ENCODE results near the gene PLA2G4F. TPM values are rescaled to one million over a fixed set of nuclear protein-coding genes. Genes with fewer than 3 reads are reported as not detected.
"Not testable (repeated sequence)": the region's sequence is repeated elsewhere in the genome, so short reads cannot be mapped to it uniquely, and the experiment has no call there.

PLA2G4F gene
- total and polyA plus RNA-seq, 7 donors = 0.20 to 5.3 (median 1.9) TPM

- no peaks in the 10 kb centered on the region for H3K36me3 ChIP-seq (ENCODE audit: insufficient read depth in 1 of 2, low read depth in 1 of 2)
Observed at GRCh38 chr15:42093966-42094365, 62.5 kb downstream of the PLA2G4F start.

GRCh38 chr15:42092398-42093318, 63.8 kb downstream of the PLA2G4F start:
- ATAC-seq (peak; percentile 63 to 96 (median 91)), DNase-seq (peak; percentile 51 to 79)
- Histone ChIP-seq H3K9me3 (no peaks in the 10 kb centered on the region), H3K36me3 (ENCODE audit: insufficient read depth in 1 of 2, low read depth in 1 of 2) (no peaks in the 10 kb centered on the region), H3K4me1 (peaks cover 9% of the 10 kb centered on the region), H3K27me3 (ENCODE audit: insufficient read depth in 3 of 3, low read length in 2 of 3) (no peaks in the 10 kb centered on the region), H3K4me3 (no peak overlapping the region), H3K27ac (no peak overlapping the region)
- intact Hi-C loops (cut with DNase I) = no loop called here
- no peak for TF ChIP-seq CTCF (IDR thresholded peaks at IDR 0.05)
- WGBS, 3 donors = 46 to 55% (median 47%) methylated on average over 21 of the region's 21 CpGs

More at GRCh38 chr15:42093966-42094365, 62.5 kb downstream of the PLA2G4F start:
- 75 to 82% (median 81%) methylated on average over 7 of the region's 7 CpGs for WGBS, 3 donors
- DNase-seq (no peak), ATAC-seq (no peak)
- TF ChIP-seq CTCF (IDR thresholded peaks at IDR 0.05) = no peak
- no peak overlapping the region for H3K27ac ChIP-seq
- no peak overlapping the region for H3K4me3 ChIP-seq
- H3K27me3 ChIP-seq (ENCODE audit: insufficient read depth in 3 of 3, low read length in 2 of 3) = no peaks in the 10 kb centered on the region
- H3K9me3 ChIP-seq = no peaks in the 10 kb centered on the region
- peaks cover 9% of the 10 kb centered on the region for H3K4me1 ChIP-seq
- intact Hi-C loops (cut with DNase I) = no loop called here

- H3K27ac ChIP-seq = not testable (repeated sequence)
- 80 to 84% (median 82%) methylated on average over 12 to 14 of the region's 14 CpGs for WGBS, 3 donors
Observed at GRCh38 chr15:42091753-42092397, 64.6 kb downstream of the PLA2G4F start.

GRCh38 chr15:42090781-42091180, 65.7 kb downstream of the PLA2G4F start:
- TF ChIP-seq CTCF (IDR thresholded peaks at IDR 0.05) = no peak

More at GRCh38 chr15:42091753-42092397, 64.6 kb downstream of the PLA2G4F start:
- ATAC-seq; DNase-seq; H3K9me3 ChIP-seq; H3K4me1 ChIP-seq; H3K36me3 ChIP-seq (ENCODE audit: insufficient read depth in 1 of 2, low read depth in 1 of 2); intact Hi-C loops (cut with DNase I); H3K27me3 ChIP-seq (ENCODE audit: insufficient read depth in 3 of 3, low read length in 2 of 3); H3K4me3 ChIP-seq: not testable (repeated sequence)

GRCh38 chr15:42090370-42090769, 66.1 kb downstream of the PLA2G4F start:
- ATAC-seq (no peak), DNase-seq (no peak)
- WGBS, 3 donors = 60 to 65% (median 64%) methylated on average over 7 of the region's 7 CpGs
- Histone ChIP-seq H3K27ac (no peak overlapping the region), H3K4me3 (no peak overlapping the region), H3K36me3 (ENCODE audit: insufficient read depth in 1 of 2, low read depth in 1 of 2) (no peaks in the 10 kb centered on the region), H3K4me1 (peaks cover 9% of the 10 kb centered on the region), H3K27me3 (ENCODE audit: insufficient read depth in 3 of 3, low read length in 2 of 3) (no peaks in the 10 kb centered on the region), H3K9me3 (no peaks in the 10 kb centered on the region)
- no peak for TF ChIP-seq CTCF (IDR thresholded peaks at IDR 0.05)
- intact Hi-C loops (cut with DNase I) = no loop called here

More at GRCh38 chr15:42090781-42091180, 65.7 kb downstream of the PLA2G4F start:
- Histone ChIP-seq H3K9me3 (no peaks in the 10 kb centered on the region), H3K27ac (no peak overlapping the region), H3K36me3 (ENCODE audit: insufficient read depth in 1 of 2, low read depth in 1 of 2) (no peaks in the 10 kb centered on the region), H3K27me3 (ENCODE audit: insufficient read depth in 3 of 3, low read length in 2 of 3) (no peaks in the 10 kb centered on the region), H3K4me1 (peaks cover 9% of the 10 kb centered on the region), H3K4me3 (no peak overlapping the region)
- 82 to 87% (median 84%) methylated on average over 9 of the region's 9 CpGs for WGBS, 3 donors
- no peak for DNase-seq
- no peak for ATAC-seq
- intact Hi-C loops (cut with DNase I) = no loop called here

All from psoas muscle (tissue), 8 donors.